ENCODE measurements around the gene CYGB. TPM values are rescaled to one million over a fixed set of nuclear protein-coding genes. Genes with fewer than 3 reads are reported as not detected.
A peak's percentile ranks its signal among the peaks of the same experiment; 100 is the strongest.

CYGB gene
- total RNA-seq = under 1 TPM in 1 of 2 experiments, not detected in 1; 0.40 TPM

- Mint-ChIP-seq H3K9me3 (ENCODE audit: insufficient read depth) (no peaks in the 10 kb centered on the region), H3K4me3 (no peak within 1 kb of the TSS), H3K27ac (no peak within 1 kb of the TSS), H3K27me3 (ENCODE audit: low read depth) (peaks cover 46% of the 10 kb centered on the region), H3K4me1 (ENCODE audit: low read depth) (peaks cover 4% of the 10 kb centered on the region), H3K36me3 (ENCODE audit: low read depth) (no peaks in the 10 kb centered on the region)
- ChIA-PET CTCF (no interaction called here), POLR2A (interaction anchor here (0.7 kb wide), 1 partner anchor 19 kb away, joined by 5 read pairs; no protein-coding TSS in a partner anchor)
- DNase-seq (no peak), ATAC-seq (peak; percentile 54)
Measured at GRCh38 chr17:76537578-76538280, at the start of gene CYGB. TSS of gene CYGB (minus strand) at chr17:76537709. CDS start at chr17:76537542, 167 bp downstream.

GRCh38 chr17:76586741-76587487, 49.4 kb upstream of the CYGB start:
- DNase-seq (no peak), ATAC-seq (no peak)
- peaks cover 10% of the 10 kb centered on the region for H3K4me1 Mint-ChIP-seq (ENCODE audit: low read depth)
- CTCF ChIA-PET = interaction anchor here (0.9 to 3.4 kb wide), 6 partner anchors 29 to 178 kb away, joined by 3 to 25 read pairs (median 6); no protein-coding TSS in a partner anchor
- no peaks in the 10 kb centered on the region for H3K9me3 Mint-ChIP-seq (ENCODE audit: insufficient read depth)
- no peak overlapping the region for H3K27ac Mint-ChIP-seq
- H3K4me3 Mint-ChIP-seq = no peak overlapping the region
- peaks cover 57% of the 10 kb centered on the region for H3K27me3 Mint-ChIP-seq (ENCODE audit: low read depth)
- no peaks in the 10 kb centered on the region for H3K36me3 Mint-ChIP-seq (ENCODE audit: low read depth)
- POLR2A ChIA-PET = interaction anchor here (0.6 kb wide), 1 partner anchor 13 kb away, joined by 3 read pairs; no protein-coding TSS in a partner anchor

GRCh38 chr17:76585649-76586593, 48.4 kb upstream of the CYGB start, which contains the start of gene ST6GALNAC2:
TSS of gene ST6GALNAC2 (minus strand) at chr17:76585860. CDS start at chr17:76585808, 52 bp downstream.
- Mint-ChIP-seq H3K9me3 (ENCODE audit: insufficient read depth) (no peaks in the 10 kb centered on the region), H3K36me3 (ENCODE audit: low read depth) (no peaks in the 10 kb centered on the region), H3K27ac (no peak within 1 kb of the TSS), H3K4me1 (ENCODE audit: low read depth) (peaks cover 10% of the 10 kb centered on the region), H3K4me3 (peak within 1 kb of the TSS; percentile 56), H3K27me3 (ENCODE audit: low read depth) (peaks cover 57% of the 10 kb centered on the region)
- ATAC-seq (peak; percentile 72), DNase-seq (peak; percentile 32)
- POLR2A ChIA-PET = interaction anchor here (0.6 kb wide), 3 partner anchors 14 to 134 kb away, joined by 3 to 4 read pairs (median 3); no protein-coding TSS in a partner anchor
- CTCF ChIA-PET = interaction anchor here (0.9 to 3.4 kb wide), 7 partner anchors 28 to 177 kb away, joined by 3 to 25 read pairs (median 5); no protein-coding TSS in a partner anchor

GRCh38 chr17:76585033-76585648, 47.6 kb upstream of the CYGB start:
- H3K9me3 Mint-ChIP-seq (ENCODE audit: insufficient read depth) = no peaks in the 10 kb centered on the region
- DNase-seq (no peak), ATAC-seq (peak; percentile 45)
- H3K27ac Mint-ChIP-seq = no peak overlapping the region
- peaks cover 10% of the 10 kb centered on the region for H3K4me1 Mint-ChIP-seq (ENCODE audit: low read depth)
- CTCF ChIA-PET = interaction anchor here (0.9 to 3.4 kb wide), 7 partner anchors 27 to 129 kb away, joined by 3 to 25 read pairs (median 7); no protein-coding TSS in a partner anchor
- POLR2A ChIA-PET = interaction anchor here (0.6 kb wide), 1 partner anchor 10 kb away, joined by 3 read pairs; no protein-coding TSS in a partner anchor
- peaks cover 57% of the 10 kb centered on the region for H3K27me3 Mint-ChIP-seq (ENCODE audit: low read depth)
- H3K4me3 Mint-ChIP-seq = peak overlapping the region; percentile 56
- no peaks in the 10 kb centered on the region for H3K36me3 Mint-ChIP-seq (ENCODE audit: low read depth)

- no peaks in the 10 kb centered on the region for H3K9me3 Mint-ChIP-seq (ENCODE audit: insufficient read depth)
- no peak for DNase-seq
- no peak overlapping the region for H3K27ac Mint-ChIP-seq
- H3K4me3 Mint-ChIP-seq = peak overlapping the region; percentile 56
- peaks cover 12% of the 10 kb centered on the region for H3K4me1 Mint-ChIP-seq (ENCODE audit: low read depth)
- no peak for ATAC-seq
- no peaks in the 10 kb centered on the region for H3K36me3 Mint-ChIP-seq (ENCODE audit: low read depth)
- POLR2A ChIA-PET = interaction anchor here (0.6 kb wide), 1 partner anchor 11 kb away, joined by 3 read pairs; no protein-coding TSS in a partner anchor
- H3K27me3 Mint-ChIP-seq (ENCODE audit: low read depth) = peaks cover 52% of the 10 kb centered on the region
- CTCF ChIA-PET = interaction anchor here (0.9 to 3.4 kb wide), 4 partner anchors 26 to 130 kb away, joined by 3 to 25 read pairs (median 6); no protein-coding TSS in a partner anchor
Measured at GRCh38 chr17:76584427-76585032, 47.0 kb upstream of the CYGB start.

GRCh38 chr17:76582660-76583059, 45.2 kb upstream of the CYGB start:
- Mint-ChIP-seq H3K27ac (no peak overlapping the region), H3K36me3 (ENCODE audit: low read depth) (no peaks in the 10 kb centered on the region), H3K4me1 (ENCODE audit: low read depth) (peaks cover 16% of the 10 kb centered on the region), H3K27me3 (ENCODE audit: low read depth) (peaks cover 37% of the 10 kb centered on the region), H3K9me3 (ENCODE audit: insufficient read depth) (no peaks in the 10 kb centered on the region), H3K4me3 (no peak overlapping the region)
- ChIA-PET POLR2A (no interaction called here), CTCF (no interaction called here)
- no peak for DNase-seq
- no peak for ATAC-seq

- H3K9me3 Mint-ChIP-seq (ENCODE audit: insufficient read depth) = no peaks in the 10 kb centered on the region
- CTCF ChIA-PET = interaction anchor here (0.8 kb wide), 1 partner anchor 100 kb away, joined by 3 read pairs; no protein-coding TSS in a partner anchor
- H3K36me3 Mint-ChIP-seq (ENCODE audit: low read depth) = no peaks in the 10 kb centered on the region
- peaks cover 27% of the 10 kb centered on the region for H3K27me3 Mint-ChIP-seq (ENCODE audit: low read depth)
- DNase-seq = no peak
- H3K4me3 Mint-ChIP-seq = no peak overlapping the region
- ATAC-seq = no peak
- POLR2A ChIA-PET = no interaction called here
- H3K4me1 Mint-ChIP-seq (ENCODE audit: low read depth) = peaks cover 13% of the 10 kb centered on the region
- H3K27ac Mint-ChIP-seq = no peak overlapping the region
Measured at GRCh38 chr17:76581515-76581914, 44.0 kb upstream of the CYGB start.

GRCh38 chr17:76579281-76579680, 41.8 kb upstream of the CYGB start:
- CTCF ChIA-PET = interaction anchor here (1.1 to 1.5 kb wide), 4 partner anchors 8 to 120 kb away, joined by 3 to 11 read pairs (median 4); no protein-coding TSS in a partner anchor
- H3K27ac Mint-ChIP-seq = no peak overlapping the region
- ATAC-seq = no peak
- H3K9me3 Mint-ChIP-seq (ENCODE audit: insufficient read depth) = no peaks in the 10 kb centered on the region
- no peak for DNase-seq
- no peaks in the 10 kb centered on the region for H3K36me3 Mint-ChIP-seq (ENCODE audit: low read depth)
- peaks cover 6% of the 10 kb centered on the region for H3K4me1 Mint-ChIP-seq (ENCODE audit: low read depth)
- peaks cover 11% of the 10 kb centered on the region for H3K27me3 Mint-ChIP-seq (ENCODE audit: low read depth)
- no peak overlapping the region for H3K4me3 Mint-ChIP-seq
- POLR2A ChIA-PET = no interaction called here

- Mint-ChIP-seq H3K27ac (no peak overlapping the region), H3K4me3 (no peak overlapping the region), H3K36me3 (ENCODE audit: low read depth) (no peaks in the 10 kb centered on the region), H3K4me1 (ENCODE audit: low read depth) (peaks cover 6% of the 10 kb centered on the region), H3K9me3 (ENCODE audit: insufficient read depth) (no peaks in the 10 kb centered on the region), H3K27me3 (ENCODE audit: low read depth) (peaks cover 7% of the 10 kb centered on the region)
- DNase-seq = no peak
- CTCF ChIA-PET = interaction anchor here (1.0 to 1.5 kb wide), 3 partner anchors 45 to 119 kb away, joined by 3 to 11 read pairs (median 3); no protein-coding TSS in a partner anchor
- POLR2A ChIA-PET = no interaction called here
- no peak for ATAC-seq
Measured at GRCh38 chr17:76578376-76578775, 40.9 kb upstream of the CYGB start.

GRCh38 chr17:76577876-76578275, 40.4 kb upstream of the CYGB start:
- peaks cover 7% of the 10 kb centered on the region for H3K27me3 Mint-ChIP-seq (ENCODE audit: low read depth)
- DNase-seq (no peak), ATAC-seq (no peak)
- no peaks in the 10 kb centered on the region for H3K9me3 Mint-ChIP-seq (ENCODE audit: insufficient read depth)
- POLR2A ChIA-PET = no interaction called here
- H3K4me3 Mint-ChIP-seq = no peak overlapping the region
- peaks cover 6% of the 10 kb centered on the region for H3K4me1 Mint-ChIP-seq (ENCODE audit: low read depth)
- H3K36me3 Mint-ChIP-seq (ENCODE audit: low read depth) = no peaks in the 10 kb centered on the region
- no peak overlapping the region for H3K27ac Mint-ChIP-seq
- CTCF ChIA-PET = interaction anchor here (1.0 to 1.5 kb wide), 3 partner anchors 46 to 118 kb away, joined by 3 to 11 read pairs (median 3); no protein-coding TSS in a partner anchor

Data from activated CD8-positive, alpha-beta T cell treated with anti-CD3 and anti-CD28 coated beads, Interleukin-2, amount 10 ng/mL, durations not matched to agents 7 days and 5 days (primary cell).